HG02870 (cell line): ENCODE results near the gene KLF16.
A peak's percentile ranks its signal among the peaks of the same experiment; 100 is the strongest.
"Not testable (repeated sequence)": the region's sequence is repeated elsewhere in the genome, so short reads cannot be mapped to it uniquely, and the experiment has no call there.

Experiments
- ATAC-seq: cut with Tn5 transposase; IDR thresholded peaks from one replicate; pipeline ENCODE4 v1.9.1; 2021; ENCODE audit warnings: mild to moderate bottlenecking, moderate library complexity; ENCODE audit not compliant: unreplicated experiment

Gene KLF16

DNA sequence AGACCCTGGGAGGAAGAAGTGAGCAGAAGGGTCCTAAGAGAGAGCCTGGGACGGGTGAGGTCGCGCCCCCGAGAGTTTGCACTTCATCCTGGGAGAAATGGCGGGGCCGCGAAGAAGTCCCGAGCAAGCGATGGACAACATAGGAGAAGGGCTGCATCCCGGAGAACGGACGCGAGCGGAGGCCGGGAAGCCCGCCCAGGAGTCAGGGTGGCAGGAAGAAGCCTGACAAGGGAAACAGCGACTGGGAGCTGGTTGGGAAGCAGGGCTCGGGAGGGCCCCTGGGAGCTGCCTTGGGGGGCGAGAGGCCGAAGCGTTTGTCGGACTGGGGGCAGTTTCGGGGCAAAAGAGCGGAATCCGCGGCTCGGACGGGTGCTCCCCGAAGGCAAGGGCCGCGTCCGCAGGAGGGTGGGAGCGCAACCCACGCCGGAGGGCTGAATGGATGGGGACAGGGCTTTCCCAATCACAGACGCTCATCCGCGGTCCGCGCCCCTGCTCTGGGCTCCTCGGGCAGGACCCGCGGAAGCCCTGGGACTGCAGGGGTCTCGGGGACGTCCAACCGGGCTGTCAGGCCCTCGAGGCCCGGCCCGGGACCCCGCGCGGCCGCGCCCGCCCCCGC, 21.4 kb upstream of the KLF16 start:
- no peak for ATAC-seq

DNA sequence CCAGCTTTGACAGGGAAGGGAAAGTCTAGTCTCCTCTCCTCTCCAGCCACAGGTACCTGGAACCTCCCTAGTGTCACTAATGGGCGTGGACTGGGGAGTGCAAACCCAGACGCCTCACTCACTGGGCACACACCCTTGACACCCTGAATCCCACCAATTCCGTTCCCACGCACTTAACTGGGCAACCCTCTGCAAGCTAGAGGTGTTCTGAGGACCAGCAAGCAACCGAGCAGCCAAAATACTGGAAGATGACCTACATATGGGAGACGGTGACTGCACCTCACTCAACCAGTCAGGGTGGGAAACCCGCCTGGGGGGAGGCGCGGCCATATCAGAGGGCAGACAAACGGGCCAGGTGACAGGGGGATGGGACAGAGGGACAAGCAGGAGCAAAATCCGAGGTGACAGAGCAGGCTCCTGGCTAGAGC, 20.9 kb upstream of the KLF16 start:
- ATAC-seq, result no peak

DNA sequence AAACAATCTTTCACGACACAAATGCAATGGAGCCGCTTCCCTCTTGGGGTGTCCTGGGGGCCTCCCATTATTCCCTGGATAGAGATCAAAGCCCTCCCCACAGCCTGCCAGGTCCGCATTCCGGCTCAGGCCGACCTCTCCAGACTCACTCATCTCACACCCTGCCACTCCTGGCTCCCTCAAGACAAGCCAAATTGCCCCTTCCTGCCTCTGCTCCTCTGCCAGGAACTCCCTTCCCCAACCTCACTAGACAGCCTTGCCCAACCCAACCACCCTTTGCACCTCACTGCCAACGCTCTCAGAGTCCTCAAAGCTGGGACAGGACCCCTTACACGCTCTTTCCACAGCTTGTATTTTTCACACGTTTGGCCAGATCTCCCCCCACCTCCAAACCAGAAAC, 20.4 kb upstream of the KLF16 start:
- ATAC-seq, result no peak

DNA sequence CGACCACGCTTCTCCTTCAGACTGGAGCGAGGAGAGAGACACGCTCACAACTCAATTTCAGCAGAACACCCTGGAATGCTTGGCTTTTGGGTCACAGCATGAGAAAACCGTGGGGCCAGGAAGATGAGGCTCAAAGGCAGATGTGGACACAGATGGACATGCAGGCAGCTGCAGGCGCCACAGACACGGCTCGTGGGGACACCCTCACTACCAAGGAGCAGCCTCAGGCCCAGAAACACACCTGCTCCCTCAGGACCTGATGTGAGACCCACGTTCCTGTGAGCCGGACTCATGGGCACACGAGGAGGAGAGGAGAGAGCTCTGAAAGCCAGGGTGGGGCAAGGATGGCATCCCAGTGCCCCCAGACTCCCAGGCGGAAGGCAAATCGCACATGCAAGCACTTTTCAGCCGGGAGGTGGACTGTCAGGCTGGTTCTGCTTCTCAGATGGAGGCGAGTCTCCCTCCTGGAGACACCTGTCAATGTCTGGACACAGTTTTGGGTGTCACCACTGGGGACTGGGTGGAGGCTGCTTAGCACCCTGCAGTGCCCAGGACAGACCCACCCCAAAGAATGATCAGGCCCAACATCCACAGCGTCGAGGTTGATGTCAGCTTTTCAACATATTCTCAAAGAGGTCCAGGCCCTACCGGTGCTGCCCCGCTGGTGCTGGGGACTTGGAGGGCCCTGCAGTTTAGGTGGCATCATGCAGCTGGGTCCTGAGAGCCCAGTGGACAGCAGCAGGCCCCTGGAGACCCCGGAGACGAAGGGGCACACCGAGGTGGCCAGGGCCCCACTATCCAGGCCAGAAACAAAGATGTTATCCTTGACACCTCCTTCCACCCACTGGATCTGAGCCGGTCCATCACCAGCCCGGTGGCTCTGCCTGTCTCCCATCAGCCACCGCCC, 19.7 kb upstream of the KLF16 start:
- no peak for ATAC-seq

DNA sequence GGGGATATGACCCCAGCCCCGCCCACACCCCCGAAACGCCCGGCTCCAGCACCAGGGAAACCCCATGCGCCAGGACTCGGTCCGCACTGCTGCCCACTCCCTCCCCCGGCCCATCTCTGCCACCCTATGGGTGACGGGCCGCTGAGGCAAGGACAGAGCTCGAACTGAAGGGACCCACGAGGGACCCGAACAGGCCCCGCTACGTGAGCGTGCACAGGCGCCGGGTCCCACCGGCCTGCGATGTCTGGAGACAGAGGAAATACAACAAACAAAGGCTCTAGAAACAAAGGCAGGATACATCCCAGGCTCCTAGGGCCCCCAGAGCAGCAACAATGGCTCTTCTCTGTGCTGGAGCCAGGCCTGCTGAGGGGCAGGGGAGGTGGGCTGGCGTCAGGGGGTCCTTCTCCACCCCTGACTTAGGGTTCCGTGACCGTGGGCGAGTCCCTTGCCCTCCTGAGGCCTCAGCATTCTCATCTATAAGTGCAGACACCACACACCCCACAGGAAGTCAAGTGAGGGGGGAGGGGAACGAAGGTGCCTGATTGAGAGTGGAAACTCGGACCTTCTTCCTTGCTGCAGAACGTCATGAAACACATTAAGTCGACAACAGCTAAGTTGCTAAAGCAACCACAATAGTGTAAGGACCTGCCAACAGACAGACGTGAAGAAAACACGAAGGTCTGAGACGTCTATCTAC, 18.9 kb upstream of the KLF16 start:
- ATAC-seq, result no peak

DNA sequence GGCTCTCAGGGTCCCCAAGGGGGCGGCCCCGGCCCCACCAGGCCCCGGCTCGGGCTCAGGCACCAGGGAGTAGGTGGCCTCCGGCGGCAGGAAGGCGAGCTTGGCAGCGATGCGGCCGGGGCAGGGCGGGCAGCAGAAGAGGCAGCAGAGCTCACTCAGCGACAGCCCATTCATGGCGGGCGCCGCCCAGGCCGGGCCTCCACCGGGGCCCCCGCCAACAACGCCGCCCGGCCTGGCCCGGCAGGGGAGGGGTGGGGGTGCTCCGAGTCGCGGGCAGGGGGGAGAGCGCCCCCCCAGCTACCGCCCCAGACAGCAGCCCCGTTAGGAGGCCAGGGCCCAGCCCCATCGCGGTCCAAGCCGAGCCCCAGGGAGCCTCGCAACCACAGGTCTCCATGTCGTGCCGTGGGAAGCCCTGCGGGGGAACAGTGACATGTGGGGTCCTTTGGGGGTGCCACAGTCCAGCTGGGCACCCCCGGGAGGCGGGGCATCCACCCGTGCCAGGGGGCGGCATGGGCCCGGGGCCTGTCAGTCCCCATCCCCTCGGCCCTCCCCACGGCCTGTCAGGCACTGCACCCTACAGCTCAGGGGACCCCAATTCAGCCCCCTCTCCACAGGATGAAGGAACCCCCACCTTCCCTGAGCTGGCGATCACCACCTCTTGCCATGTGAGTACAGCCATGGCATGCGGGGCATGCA, 18.2 kb upstream of the KLF16 start:
- not testable (repeated sequence) for ATAC-seq

DNA sequence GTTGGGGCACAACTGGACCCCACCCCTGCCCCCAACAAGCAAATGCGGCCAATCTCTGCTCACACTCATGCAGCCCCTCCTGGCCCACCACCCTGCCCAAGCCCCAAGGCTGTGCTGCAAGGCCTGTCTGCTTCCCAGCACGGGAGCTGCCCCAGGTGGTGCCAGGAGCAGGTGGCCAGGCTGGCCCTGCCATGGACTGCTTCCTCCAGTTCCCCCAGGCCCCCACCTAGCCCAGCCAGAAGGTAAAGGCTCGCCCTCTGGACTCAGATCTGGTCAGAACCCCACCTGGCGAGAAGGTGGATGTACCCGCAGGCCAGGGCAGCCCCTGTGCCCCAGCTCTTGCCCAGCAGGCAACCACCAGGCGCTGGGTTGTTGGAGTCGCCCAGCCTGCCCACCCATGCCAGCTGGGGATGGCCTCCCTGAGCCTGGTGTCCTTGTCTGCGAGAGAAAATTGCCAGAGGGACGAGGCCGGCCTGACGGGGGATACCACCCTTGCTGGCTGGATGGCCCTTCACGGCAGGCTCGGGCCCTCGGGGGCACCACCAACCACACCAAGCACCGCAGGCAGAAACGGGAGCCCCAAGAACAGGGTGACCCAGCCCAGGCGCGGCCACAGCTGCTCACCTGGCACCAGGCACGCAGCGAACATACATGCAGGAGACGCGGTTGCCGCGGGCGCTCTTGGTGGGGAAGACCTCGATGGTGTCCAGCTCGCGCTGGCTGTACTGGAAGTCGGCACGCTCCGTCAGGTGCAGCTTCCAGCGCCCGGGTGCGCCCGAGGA, 17.4 kb upstream of the KLF16 start:
- no peak for ATAC-seq

DNA sequence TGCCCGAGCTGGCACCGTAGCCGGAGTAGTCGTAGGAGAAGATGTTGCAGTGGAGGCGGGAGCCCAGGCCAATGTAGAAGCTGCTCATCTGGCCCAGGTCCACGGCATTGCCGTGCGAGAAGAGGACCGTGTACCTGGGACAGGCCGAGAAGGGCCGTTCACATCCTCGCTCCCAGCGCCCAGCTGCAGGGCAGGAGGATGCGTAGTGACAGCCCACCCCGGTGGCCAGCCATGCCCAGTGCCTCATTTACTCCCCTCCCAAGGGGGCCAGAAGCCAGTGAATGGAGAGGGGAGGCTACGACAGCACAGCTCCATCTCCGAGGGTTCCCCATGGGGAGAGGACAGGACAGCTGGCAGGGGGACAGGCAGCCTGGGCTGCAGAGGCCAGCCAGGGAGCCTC, 16.6 kb upstream of the KLF16 start:
- not testable (repeated sequence) for ATAC-seq

DNA sequence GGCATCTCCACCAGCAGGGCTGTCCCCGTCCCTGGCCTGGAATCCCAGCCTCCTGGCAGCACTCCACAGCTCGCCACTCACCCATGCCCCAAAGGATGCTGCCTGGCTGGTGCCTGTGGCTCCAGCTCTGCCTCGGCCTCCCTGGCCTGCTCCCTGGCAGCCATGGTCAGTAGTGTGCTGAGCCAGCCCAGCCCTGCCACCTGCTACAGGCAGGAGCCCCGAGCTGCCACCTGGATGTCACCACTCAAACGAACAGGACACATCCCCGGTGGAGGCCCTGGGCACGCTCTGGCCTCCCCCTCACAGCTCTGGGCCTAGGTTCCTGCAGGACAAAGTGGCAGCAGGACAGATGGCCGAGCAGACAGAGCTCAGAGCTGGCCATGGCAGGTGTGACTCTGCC, 15.2 kb upstream of the KLF16 start:
- ATAC-seq, result not testable (repeated sequence)

DNA sequence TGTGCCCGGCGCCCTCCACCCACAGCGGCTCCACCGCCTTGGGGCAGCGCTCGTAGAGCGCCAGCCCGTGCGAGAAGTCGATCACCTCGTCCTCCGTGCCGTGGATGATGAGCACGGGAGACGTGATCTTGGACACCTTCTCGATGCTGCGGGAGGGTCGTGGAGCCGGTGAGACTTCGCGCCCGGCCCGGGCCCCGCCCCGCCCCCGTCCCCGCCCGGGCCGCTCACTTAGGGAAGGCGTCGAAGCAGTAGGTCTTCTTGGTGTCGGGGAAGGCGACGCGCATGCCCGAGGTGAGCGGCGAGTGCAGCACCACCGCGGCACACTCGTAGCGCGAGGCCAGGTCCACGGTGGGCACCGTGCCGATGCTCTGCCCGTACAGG, 13.9 kb upstream of the KLF16 start:
- not testable (repeated sequence) for ATAC-seq

DNA sequence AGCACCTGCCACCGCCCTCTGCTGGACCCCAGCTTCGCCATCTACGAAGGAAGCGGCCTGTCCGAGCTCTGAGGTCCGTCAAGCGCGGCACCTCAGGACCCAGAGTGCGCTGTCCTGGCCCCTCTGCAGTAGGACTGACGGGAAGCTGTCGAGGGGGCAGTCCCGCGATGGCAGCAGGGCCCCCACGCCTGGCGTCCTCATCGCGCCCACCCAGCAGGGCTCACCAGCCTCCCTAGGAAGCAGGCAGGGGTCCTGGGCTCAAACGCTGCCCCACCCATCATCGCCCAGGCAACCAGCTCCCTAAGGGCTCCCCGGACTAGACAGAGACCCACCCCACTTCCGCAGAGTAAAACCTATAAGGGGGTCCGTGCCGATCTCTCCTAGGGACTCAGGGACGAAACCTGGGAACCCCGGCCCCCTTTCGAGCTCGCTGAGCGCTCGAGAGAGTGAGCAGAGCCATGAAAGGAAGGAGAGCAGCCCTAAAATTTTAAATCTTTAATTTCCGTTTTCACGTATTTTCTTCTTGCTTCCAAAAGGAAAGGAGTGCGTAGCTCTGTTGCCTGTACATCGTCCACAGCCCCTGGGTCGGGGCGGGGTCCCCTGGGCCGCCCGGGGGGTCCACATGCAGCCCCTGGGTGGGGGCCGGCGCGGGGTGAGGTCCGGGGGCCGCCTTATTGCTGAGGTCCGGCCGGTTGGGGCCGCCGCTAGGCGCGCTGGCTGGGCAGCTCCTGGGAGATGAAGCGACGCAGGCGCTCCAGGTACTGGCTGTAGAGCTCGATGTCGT, 13.3 kb upstream of the KLF16 start:
- ATAC-seq, result peak; percentile 18

DNA sequence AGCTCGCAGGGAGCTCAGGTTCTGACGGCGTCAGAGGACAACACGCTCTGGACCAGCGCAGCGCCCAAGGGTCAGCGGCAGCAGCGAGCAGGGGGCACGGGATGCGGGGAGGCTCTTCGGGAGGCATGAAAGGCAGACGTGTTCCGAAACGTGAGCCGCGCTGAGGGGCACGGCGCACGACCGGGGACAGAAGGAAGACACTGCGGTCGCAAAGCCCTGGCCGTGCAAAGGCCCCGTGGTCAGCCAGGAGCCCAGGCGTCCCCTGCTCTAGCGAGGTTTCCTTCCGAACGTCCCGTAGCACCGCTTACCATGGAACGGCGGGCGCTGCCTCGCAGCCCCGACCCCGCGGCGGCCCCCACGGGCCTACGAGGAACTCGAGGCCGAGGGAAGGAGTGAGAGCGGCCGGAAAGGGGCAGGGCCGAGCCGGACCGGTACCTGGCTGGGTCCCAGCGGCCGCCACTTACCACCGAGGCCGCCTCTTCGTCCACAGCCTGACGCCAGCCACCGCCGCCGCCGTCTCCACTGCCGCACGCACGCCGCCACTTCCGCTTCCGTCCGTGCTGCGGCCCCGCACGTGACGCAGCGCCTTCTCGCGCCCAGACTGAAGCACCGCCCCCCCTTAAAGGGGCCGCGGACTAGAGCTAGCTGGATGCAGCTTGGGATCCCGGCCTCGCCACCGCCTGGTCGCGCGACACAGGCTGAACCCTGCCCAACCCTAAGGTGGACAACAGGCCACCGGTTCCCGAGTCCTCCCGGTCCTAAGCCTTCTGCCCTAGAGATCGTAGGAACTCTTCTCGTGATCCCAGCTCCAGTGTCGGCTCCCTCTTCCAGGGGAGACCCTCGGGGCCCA, 12.5 kb upstream of the KLF16 start:
- peak; percentile 86 for ATAC-seq

DNA sequence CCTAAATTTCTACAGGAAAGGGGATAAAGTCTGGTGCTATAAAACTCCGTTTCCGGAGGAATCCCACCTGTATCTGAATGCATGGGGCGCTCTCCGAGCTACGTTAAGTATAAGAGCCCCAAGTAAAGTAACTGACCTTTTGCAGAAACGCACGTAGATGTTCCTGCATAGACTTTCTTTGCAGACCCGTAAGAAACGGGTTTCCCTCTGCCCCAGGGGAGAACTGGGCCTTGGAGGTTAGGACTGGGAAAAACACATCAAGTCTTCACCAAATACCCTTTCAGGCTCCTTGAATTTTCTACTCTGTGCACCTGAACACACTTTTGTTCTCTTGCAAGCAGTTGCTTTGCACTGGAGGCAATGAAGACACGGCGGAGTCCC, 11.9 kb upstream of the KLF16 start:
- ATAC-seq, result not testable (repeated sequence)

DNA sequence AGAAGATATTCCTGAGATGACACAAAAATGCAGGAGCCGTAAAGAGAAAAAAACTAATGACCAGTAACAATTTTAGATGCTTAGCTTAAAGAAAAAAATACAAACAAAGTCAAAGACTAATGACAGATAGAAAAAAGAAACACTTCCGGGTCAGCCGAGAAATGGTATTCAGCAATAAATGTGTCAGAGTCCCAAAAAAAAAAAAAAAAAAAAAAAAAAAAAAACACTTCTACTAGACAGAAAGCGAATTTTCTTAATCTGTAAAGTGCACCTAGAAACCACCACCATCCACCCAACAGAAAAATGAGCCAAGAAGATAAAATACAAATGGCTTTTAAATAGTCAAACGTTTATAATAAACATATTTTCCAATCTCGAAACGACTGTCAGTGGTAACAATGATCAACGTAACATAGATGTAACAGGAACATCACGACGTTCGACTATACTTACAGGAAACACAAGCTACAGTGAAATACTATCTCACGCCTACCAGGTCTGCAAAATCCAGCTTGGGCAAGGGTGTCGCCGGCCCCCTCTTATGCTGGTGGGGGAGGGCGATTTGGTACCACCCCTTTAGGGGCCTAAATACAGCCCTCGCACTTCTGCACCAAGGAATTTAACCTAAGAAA, 11.3 kb upstream of the KLF16 start:
- no peak for ATAC-seq

DNA sequence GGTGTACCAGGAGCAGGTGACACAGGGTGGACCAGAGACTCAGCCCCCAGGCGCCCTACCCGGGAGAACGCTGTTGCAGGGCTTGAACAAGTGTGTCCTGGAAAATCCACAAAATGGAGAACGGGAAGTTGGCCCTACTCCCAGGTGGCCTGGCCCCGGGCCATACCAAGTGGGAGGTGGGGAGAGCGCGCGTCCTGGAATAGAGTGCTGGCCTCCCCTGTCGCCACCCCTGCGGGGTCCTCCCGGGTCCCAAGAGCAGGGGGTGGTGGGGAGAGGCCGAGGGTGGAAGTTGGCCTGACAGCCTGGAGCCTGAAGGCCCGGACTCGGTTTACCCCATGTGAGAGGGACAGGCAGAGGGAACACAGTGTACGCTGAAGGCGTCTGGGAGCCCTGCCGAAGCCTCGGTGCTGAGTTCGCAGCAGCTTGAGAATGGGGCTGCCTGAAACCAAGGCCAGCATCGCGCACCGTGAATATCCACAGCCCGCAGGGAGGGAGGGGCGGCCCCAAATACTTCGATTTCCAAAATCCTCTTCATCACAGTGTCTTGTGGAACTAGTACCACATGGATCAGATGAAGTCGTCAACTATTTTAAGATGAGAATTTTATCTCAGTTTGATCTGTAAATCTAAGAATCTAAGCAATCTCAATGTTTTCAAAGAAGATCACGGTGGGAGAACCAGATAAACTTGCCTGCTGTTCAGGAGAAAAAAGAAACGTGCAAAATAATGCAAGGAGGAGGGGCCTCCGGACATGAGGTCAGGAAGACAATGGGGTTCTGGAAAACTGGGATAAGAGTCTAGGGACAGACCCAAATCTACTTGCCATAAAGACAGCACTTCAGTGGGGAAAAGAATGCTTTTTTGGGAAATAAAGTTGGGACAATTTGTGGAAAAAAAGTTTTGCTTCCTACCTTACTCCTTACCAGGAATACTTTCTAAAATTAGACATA, 10.4 kb upstream of the KLF16 start:
- no peak for ATAC-seq

DNA sequence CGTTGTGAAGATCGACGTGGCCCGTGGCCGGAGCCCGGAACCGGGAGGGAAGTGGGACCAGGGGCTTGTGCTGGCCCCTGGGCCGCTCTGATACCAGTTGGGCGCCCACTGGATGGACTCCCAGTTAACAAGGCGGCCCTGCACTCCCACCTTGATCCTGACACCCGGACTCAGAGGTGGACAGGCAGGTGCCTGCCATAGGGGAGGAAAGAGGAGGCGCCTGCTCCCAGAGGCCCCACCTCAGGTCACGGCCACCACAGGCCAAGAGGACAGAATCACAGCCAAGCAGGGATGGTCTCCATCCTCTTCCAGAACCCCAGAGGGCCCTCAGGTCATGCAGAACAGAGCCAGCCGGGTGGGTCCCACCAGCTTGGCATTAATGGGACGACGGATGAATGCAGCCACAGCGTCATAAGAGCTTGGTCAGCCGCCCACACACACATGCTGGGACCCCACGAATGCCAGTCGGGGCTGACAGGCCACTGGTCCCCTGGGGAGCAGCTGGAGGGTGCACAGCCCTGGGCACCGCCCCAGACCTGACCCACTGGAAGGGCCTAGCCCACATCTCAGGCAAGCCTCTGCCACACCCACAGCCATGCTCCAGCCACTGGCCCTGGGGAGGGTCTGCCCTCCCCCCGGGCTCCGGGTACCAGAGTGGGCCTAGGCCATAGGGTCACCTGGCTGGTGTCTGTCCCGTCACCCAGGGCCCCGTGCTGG, 9.6 kb upstream of the KLF16 start:
- no peak for ATAC-seq

DNA sequence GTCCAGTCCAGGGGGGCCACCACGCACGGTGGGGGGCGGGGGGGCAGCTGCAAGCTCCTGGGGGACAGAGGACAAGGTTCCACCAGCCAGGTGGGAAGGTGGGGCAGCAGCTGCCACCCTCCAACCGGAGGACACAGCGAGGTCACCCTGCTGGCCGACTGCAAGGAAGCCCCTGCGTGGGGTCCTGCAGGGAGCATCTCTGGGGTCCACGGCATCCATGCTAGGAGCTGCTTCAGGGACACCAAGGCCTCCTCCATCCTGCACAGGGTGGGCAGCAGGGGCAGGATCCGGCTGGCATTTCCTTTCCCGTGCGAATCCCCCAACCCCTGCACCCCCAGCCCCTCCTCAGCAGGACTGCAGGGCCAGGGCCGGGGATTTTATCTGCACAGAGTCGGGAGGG, 8.3 kb upstream of the KLF16 start:
- ATAC-seq, result no peak
